HG03175 (cell line): Measurements from ENCODE around the gene LAYN.

ENCODE experiments used
- ATAC-seq: cut with Tn5 transposase; IDR thresholded peaks from one replicate; pipeline ENCODE4 v1.9.1; 2021; ENCODE audit warnings: mild to moderate bottlenecking, moderate library complexity; ENCODE audit not compliant: unreplicated experiment

Gene LAYN

DNA sequence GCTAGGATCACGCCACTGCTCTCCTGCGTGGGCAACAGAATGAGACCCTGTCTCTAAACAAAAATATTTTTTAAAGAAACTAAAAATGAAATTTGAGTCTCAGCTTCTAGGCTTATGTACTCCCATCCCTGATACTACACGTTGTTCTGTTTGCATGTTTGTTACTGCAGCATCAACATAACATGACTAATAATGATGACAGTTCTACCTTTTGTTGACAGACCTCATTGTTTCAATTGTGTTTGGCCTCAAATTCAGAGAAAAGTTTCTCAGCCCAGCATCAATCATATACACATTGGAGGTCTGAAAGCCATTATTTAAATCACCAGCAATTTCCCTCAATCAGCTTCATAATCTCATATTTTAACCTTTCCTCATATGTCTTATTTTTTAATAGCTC is 20.8 kb downstream of the LAYN start:
- ATAC-seq: no peak

- ATAC-seq: no peak
Observed at GRCh38 chr11:111561791-111562325, 21.3 kb downstream of the LAYN start.

- ATAC-seq: no peak
Observed at GRCh38 chr11:111562692-111563389, 22.3 kb downstream of the LAYN start.

DNA sequence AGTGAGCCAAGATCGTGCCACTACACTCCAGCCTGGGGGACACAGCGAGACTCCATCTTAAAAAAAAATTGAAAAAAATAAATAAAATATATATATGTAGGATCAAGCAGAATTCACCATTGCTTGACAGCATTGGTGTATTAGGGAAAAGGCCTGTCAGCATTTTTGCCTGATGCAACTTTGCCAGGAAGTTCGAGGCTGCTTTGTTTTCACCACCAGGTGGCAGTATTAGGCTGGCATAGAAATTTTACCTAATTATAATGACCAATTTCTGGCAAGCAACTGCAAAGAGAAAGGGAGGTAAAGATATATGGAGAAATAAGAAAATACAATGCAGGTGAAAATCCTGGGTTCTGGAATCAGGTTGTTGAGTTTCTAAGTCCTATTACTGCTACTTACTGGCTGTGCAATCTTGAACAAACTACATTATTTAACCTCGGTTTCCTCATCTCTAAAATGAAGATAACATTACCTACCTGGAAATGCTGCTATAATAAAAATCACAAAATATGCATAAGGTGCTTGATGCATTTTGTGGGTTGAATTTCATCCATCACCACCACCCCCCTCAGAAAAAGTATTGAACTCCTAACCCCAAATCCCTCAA is 24.7 kb downstream of the LAYN start:
- no peak for ATAC-seq

DNA sequence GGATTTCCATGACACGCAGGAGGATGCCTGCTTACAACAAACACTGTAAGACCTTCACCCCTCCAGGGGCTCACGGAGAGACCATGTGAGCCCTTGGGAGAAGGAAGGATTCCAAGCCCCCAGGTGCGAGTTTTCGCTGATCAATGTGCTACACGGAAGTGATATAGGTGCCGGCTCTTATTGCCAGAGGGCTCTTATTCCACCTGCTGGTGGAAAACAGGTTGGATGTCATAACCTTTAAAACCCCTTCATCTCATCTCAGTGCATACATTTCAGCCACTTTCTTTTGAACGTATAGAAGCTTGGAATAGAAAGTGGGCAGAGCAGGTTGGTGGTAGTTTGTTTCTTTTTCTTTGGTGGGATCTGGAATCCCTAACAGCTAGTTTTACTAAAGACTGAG is 25.8 kb downstream of the LAYN start:
- ATAC-seq: no peak

DNA sequence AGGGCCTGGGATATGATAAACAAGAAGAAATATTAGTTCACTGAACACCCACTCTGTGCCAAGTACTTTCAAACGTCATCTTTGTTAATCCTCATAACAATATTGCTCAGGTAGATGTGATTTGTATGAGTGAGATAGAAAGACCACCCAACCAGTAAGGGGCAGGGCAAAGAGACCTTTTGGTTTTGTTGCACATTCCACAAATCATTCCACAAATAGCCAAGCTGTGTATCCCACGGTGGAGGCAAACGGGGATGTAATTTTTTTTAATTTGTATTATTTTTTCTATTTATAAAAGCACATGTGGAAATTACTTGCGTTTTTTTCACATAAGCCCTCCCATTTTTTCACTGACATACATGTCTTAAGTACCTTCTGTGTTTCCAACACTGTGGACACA is 29.0 kb downstream of the LAYN start:
- ATAC-seq: no peak

GRCh38 chr11:111570796-111571195 is 30.3 kb downstream of the LAYN start:
- ATAC-seq: no peak

DNA sequence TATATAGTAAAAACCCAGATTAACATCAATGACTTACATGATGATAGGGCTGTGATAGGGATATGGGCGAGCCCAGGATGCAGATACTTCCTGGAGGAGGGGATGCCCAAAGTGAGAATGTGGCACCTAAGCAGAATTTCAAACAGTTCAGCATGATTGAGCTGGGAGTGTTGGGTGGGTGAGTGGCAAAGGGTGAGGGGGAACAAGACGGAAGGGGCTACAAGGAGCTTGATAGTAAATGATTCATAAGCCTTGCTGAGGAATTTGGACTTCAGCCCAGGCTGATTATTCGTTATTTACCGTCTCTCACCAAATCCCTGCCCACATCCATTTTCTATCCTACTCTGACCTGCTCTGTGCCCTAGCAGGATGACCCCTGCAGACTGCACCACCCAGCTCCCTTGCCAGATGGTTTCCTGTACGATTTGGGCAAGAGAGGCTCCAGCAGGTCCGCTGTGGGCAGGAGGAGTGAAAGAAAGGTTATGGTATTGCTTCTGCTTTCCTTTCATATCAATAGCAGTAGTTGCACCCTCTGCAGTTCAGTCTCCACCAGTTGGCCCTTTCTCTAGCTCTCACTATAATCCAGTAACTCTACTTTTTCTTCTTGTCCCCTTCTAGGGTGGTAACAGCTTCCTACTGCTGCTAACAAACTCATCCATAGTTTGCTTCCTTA is 31.4 kb downstream of the LAYN start:
- no peak for ATAC-seq

GRCh38 chr11:111572581-111572980 is 32.1 kb downstream of the LAYN start:
- no peak for ATAC-seq

DNA sequence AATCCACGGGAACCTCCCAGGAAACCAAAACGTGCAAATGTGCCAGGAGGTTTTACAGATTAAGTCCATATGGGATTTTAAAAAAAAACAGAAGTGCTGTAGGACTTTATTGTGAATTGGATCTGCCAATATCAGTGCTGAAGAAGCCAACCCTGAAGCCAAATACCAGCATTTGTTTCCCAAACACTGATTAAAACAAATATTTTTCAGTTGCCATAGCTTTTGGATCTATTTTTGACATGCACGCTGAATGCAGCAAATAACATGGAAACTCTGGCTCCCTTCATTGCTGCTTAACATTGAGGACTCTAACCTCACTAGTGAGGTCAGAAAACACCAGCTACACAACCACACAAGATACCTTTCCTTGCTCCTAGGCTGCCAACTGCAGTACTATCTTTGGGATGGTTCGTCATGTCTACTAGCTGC is 33.3 kb downstream of the LAYN start:
- ATAC-seq: no peak

DNA sequence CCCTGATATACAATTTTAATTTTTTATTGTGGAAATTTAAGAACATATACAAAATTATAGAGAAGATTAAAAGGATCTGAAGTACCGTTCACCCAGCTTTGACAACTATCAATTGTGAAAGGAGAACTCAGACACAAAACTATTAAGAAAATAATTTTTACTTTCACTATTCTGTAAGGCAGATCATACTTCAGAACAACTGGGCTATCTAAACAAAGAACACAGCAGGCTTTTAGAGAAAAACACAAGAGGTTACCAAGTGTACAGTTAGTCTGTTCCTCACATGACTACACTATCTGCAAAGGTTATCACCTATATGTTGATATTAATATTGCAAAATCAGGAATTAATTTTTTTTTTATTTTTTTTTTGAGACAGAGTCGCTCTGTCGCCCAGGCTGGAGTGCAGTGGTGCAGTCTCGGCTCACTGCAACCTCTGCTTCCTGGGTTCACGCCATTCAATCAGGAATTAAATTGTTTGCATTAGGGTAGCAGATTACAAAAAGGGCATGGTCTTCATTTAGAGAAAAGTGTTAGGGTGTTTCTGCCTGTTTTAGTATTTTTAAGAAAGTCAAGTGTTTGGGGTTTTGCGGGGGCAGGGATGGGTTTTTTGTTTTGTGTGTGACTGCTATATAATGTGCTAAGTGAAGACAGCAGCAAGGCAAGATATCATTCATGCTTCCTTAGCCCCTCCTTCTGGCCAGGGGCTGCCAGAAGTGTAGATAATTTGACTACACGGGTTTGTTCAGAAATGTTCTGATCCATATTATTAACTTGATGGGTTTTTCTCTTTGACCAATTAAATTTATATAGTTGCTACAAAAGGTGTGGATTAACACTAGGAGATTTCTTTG is 34.1 kb downstream of the LAYN start:
- ATAC-seq: peak; percentile 56

GRCh38 chr11:111575740-111576139 is 35.2 kb downstream of the LAYN start:
- ATAC-seq: no peak

DNA sequence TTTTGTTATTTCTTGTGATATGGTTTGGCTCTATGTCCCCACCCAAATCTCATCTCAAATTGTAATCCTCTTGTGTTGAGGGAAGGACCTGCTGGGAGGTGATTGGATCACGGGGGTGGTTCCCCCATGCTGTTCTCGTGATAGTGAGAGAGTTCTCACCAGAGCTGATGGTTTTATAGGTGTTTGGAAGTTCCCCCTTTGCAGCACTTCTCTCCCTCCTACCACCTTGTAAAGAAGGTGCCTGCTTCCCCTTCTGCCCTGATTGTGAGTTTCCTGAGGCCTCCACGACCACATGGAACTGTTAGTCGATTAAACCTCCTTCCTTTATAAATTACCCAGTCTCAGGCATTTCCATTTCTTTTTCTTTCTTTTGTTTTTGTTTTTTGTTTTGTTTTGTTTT is 37.3 kb downstream of the LAYN start:
- ATAC-seq: no peak

DNA sequence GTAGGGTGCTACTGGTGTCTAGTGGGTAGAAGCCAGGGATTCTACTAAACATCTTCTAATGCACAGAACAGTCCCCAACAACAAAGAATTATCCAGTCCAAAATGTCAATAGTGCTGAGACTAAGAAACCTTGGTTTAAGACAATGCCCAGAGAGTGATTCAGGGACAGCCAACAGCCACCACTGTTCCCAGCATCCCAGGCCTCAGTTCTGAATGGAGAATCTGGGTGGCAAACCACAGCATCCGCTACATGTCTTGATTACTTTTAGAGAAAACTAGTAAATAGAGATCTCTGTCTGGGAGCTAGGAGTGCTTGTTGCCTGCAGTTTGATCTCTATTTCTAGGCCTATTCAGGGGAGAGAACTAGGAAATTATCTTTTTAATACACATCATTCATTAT is 40.8 kb downstream of the LAYN start:
- no peak for ATAC-seq

- no peak for ATAC-seq
Observed at GRCh38 chr11:111582163-111582562, 41.6 kb downstream of the LAYN start.

DNA sequence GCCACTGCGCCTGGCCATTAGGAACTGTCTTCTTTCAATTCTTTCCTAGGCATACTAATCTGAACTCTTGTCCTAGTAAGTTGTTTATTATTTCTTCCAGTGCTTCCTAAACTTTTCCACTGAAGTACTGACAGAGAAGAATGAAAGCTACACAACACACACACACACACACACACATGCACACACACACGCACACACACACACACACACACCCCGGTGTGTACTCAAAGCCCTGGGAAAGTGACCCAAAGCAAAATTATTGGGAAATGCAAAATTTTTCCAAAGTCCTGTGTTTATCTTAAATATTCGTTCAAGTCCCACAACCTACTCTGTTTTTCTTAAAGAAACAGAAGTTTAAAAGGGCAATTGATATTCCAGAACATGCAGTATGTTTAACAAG is 42.4 kb downstream of the LAYN start:
- ATAC-seq: no peak

- no peak for ATAC-seq
Observed at GRCh38 chr11:111585371-111585770, 44.9 kb downstream of the LAYN start.

- peak; percentile 59 for ATAC-seq
Observed at GRCh38 chr11:111586388-111586831, 45.9 kb downstream of the LAYN start.

- ATAC-seq: no peak
Observed at GRCh38 chr11:111589114-111589513, 48.6 kb downstream of the LAYN start.

GRCh38 chr11:111589886-111590499 is 49.5 kb downstream of the LAYN start:
- ATAC-seq: no peak
